GM23338 (cell line): ENCODE measurements around the gene INO80.

ENCODE experiments used
- EZH2 ChIP-seq: fragments of 200-600 bp; sonication (generic); IDR thresholded peaks from one replicate; pipeline ENCODE4 v1.8.0; 2017; ENCODE audit warnings: antibody characterized with exemption, mild to moderate bottlenecking, low read depth; ENCODE audit not compliant: unreplicated experiment
- EZH2phosphoT487 ChIP-seq: fragments of 200-600 bp; sonication (generic); IDR thresholded peaks from one replicate; pipeline ENCODE4 v1.8.1; 2018; ENCODE audit warnings: antibody characterized with exemption; ENCODE audit not compliant: unreplicated experiment
- JUNB ChIP-seq: IDR thresholded peaks from one replicate; pipeline ENCODE4 v1.6.1; 2016; ENCODE audit warnings: antibody characterized with exemption; ENCODE audit not compliant: unreplicated experiment
- NANOG ChIP-seq: IDR thresholded peaks from 2 replicates; pipeline ENCODE4 v1.6.1; 2016; ENCODE audit warnings: antibody characterized with exemption, borderline replicate concordance
- POLR2AphosphoS5 ChIP-seq: IDR thresholded peaks from 2 replicates; pipeline ENCODE4 v1.6.1; 2016; ENCODE audit warnings: antibody characterized with exemption, low read depth
- STAT1 ChIP-seq: IDR thresholded peaks from one replicate; pipeline ENCODE4 v1.6.1; 2016; ENCODE audit warnings: antibody characterized with exemption; ENCODE audit not compliant: unreplicated experiment
- ZNF114 ChIP-seq: fragments of 250-450 bp; sonication (Bioruptor Pico); IDR thresholded peaks from 2 replicates; pipeline ENCODE4 v1.5.0; 2020; ENCODE audit warnings: mild to moderate bottlenecking, moderate library complexity
- TF ChIP-seq, protein P1 (sequence below), 2 experiments: fragments of 200-600 bp in 1 of 2; sonication (generic) in 1 of 2; conservative IDR thresholded peaks; 2 replicates each; pipeline versions ENCODE4 v1.5.1 to v1.6.1; 2016 to 2017; ENCODE audit warnings: antibody characterized with exemption in 2 of 2, low read depth in 2 of 2, mild to moderate bottlenecking in 2 of 2, moderate library complexity in 1 of 2
- TF ChIP-seq, protein P2 (sequence below): IDR thresholded peaks from one replicate; pipeline ENCODE4 v1.6.1; 2018; ENCODE audit warnings: antibody characterized with exemption; ENCODE audit not compliant: unreplicated experiment

- TF ChIP-seq, protein P1, sequence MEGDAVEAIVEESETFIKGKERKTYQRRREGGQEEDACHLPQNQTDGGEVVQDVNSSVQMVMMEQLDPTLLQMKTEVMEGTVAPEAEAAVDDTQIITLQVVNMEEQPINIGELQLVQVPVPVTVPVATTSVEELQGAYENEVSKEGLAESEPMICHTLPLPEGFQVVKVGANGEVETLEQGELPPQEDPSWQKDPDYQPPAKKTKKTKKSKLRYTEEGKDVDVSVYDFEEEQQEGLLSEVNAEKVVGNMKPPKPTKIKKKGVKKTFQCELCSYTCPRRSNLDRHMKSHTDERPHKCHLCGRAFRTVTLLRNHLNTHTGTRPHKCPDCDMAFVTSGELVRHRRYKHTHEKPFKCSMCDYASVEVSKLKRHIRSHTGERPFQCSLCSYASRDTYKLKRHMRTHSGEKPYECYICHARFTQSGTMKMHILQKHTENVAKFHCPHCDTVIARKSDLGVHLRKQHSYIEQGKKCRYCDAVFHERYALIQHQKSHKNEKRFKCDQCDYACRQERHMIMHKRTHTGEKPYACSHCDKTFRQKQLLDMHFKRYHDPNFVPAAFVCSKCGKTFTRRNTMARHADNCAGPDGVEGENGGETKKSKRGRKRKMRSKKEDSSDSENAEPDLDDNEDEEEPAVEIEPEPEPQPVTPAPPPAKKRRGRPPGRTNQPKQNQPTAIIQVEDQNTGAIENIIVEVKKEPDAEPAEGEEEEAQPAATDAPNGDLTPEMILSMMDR (conservative IDR thresholded peaks at IDR 0.05; ENCODE audit: low read depth in 2 of 2) = no peak
- TF ChIP-seq EZH2phosphoT487 (no peak), POLR2AphosphoS5 (no peak; the same call in 1 of the 2 replicates), EZH2 (no peak), NANOG (no peak), ZNF114 (no peak), STAT1 (no peak), JUNB (no peak)
- TF ChIP-seq, protein P2, sequence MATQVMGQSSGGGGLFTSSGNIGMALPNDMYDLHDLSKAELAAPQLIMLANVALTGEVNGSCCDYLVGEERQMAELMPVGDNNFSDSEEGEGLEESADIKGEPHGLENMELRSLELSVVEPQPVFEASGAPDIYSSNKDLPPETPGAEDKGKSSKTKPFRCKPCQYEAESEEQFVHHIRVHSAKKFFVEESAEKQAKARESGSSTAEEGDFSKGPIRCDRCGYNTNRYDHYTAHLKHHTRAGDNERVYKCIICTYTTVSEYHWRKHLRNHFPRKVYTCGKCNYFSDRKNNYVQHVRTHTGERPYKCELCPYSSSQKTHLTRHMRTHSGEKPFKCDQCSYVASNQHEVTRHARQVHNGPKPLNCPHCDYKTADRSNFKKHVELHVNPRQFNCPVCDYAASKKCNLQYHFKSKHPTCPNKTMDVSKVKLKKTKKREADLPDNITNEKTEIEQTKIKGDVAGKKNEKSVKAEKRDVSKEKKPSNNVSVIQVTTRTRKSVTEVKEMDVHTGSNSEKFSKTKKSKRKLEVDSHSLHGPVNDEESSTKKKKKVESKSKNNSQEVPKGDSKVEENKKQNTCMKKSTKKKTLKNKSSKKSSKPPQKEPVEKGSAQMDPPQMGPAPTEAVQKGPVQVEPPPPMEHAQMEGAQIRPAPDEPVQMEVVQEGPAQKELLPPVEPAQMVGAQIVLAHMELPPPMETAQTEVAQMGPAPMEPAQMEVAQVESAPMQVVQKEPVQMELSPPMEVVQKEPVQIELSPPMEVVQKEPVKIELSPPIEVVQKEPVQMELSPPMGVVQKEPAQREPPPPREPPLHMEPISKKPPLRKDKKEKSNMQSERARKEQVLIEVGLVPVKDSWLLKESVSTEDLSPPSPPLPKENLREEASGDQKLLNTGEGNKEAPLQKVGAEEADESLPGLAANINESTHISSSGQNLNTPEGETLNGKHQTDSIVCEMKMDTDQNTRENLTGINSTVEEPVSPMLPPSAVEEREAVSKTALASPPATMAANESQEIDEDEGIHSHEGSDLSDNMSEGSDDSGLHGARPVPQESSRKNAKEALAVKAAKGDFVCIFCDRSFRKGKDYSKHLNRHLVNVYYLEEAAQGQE = no peak
Measured at GRCh38 chr15:40952301-40952900, 163.7 kb downstream of the INO80 start.
